DOHH2 (cell line): Measurements from ENCODE around the gene LRCH1.

Source experiments
- H3F3A ChIP-seq: fragments of 200-600 bp; sonication (generic), shearing (Covaris generic); 2 replicates; pipeline ENCODE4 v1.6.0; 2016; ENCODE audit warnings: antibody characterized with exemption, mild to moderate bottlenecking; ENCODE audit not compliant: control insufficient read depth, insufficient read depth
- H3K27ac ChIP-seq: fragments of 200-600 bp; sonication (generic); 2 replicates; pipeline ENCODE4 v1.5.1; 2014; ENCODE audit warnings: low read depth, mild to moderate bottlenecking, low read length, moderate library complexity
- H3K27me3 ChIP-seq: fragments of 200-600 bp; sonication (generic); 2 replicates; pipeline ENCODE4 v1.6.1; 2014; ENCODE audit warnings: mild to moderate bottlenecking, low read length, mixed read lengths; ENCODE audit not compliant: control insufficient read depth
- H3K36me3 ChIP-seq: fragments of 200-600 bp; sonication (generic); 2 replicates; pipeline ENCODE4 v1.6.1; 2014; ENCODE audit warnings: mild to moderate bottlenecking, low read length, moderate library complexity, mixed read lengths; ENCODE audit not compliant: control insufficient read depth
- H3K4me1 ChIP-seq: fragments of 200-600 bp; sonication (generic); 2 replicates; pipeline ENCODE4 v1.6.1; 2014; ENCODE audit warnings: mild to moderate bottlenecking, low read length, mixed read lengths; ENCODE audit not compliant: control insufficient read depth
- H3K4me2 ChIP-seq: fragments of 200-600 bp; sonication (generic); 2 replicates; pipeline ENCODE4 v1.6.0; 2014; ENCODE audit warnings: mild to moderate bottlenecking, low read length, moderate library complexity
- H3K4me3 ChIP-seq: fragments of 200-600 bp; sonication (generic); 2 replicates; pipeline ENCODE4 v1.5.1; 2014; ENCODE audit warnings: mild to moderate bottlenecking, low read length, mixed read lengths
- H3K79me2 ChIP-seq: fragments of 200-600 bp; sonication (generic); 2 replicates; pipeline ENCODE4 v1.6.1; 2014; ENCODE audit warnings: mild to moderate bottlenecking, low read length, mixed read lengths; ENCODE audit not compliant: control insufficient read depth
- H3K9me2 ChIP-seq: fragments of 200-600 bp; sonication (generic); replicated peaks from 2 replicates; pipeline ENCODE4 v1.6.1; 2014; ENCODE audit warnings: mild to moderate bottlenecking, low read length, mixed read lengths; ENCODE audit not compliant: control insufficient read depth
- H3K9me3 ChIP-seq: fragments of 200-600 bp; sonication (generic); 2 replicates; pipeline ENCODE4 v1.6.1; 2014; ENCODE audit warnings: antibody characterized with exemption, low read length, mixed read lengths; ENCODE audit not compliant: control insufficient read depth, insufficient read depth
- H4K20me1 ChIP-seq: fragments of 200-600 bp; sonication (generic); 2 replicates; pipeline ENCODE4 v1.6.0; 2014; ENCODE audit warnings: low read depth, mild to moderate bottlenecking, antibody characterized with exemption, low read length, moderate library complexity; ENCODE audit not compliant: control insufficient read depth, insufficient read depth
- EZH2phosphoT487 ChIP-seq: fragments of 200-600 bp; sonication (generic); IDR thresholded peaks from 2 replicates; pipeline ENCODE4 v1.6.1; 2017; ENCODE audit warnings: borderline replicate concordance, mild to moderate bottlenecking, antibody characterized with exemption, low read length, moderate library complexity, mixed read lengths
- TF ChIP-seq, protein P1 (sequence below): fragments of 200-600 bp; sonication (generic); IDR thresholded peaks from one replicate; pipeline ENCODE4 v1.5.1; 2014; ENCODE audit warnings: antibody characterized with exemption, mild to moderate bottlenecking, low read depth, low read length; ENCODE audit not compliant: poor library complexity, severe bottlenecking

The LRCH1 gene

DNA sequence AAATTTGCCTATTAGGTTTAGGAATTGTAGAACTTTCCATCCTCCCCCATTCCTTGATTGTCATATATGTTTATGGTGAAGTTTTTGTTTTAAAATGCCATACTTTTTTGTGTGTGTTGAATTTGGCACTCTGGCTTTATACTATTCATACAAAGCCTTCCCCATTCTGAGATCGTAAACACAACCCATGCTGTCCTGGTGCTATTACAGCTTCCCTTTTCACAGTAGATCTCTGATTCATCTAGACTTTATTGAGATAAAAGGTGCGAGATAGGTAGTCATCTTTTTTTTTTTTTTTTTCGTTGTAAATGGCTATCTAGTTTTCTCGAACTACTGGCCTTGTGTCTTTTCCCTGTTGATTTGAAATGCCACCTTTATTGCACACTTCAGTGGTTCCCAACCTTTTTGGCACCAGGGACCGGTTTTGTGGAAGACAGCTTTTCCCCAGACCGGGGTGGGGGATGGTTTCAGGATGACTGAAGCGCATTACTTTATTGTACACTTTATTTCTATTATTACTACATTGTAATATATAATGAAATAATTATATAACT, 94.6 kb downstream of the LRCH1 start:
- Histone ChIP-seq H3K9me2 (no peaks in the 10 kb centered on the region), H3K27ac (no peak overlapping the region), H3K9me3 (no peaks in the 10 kb centered on the region), H3K79me2 (peaks cover 70% of the 10 kb centered on the region), H3K4me3 (no peak overlapping the region), H3K4me2 (peak overlapping the region; percentile 36; the same call in 1 of the 2 replicates), H4K20me1 (no peaks in the 10 kb centered on the region), H3K4me1 (peaks cover 39% of the 10 kb centered on the region), H3K36me3 (peaks cover 10% of the 10 kb centered on the region), H3K27me3 (no peaks in the 10 kb centered on the region), H3F3A (peaks cover 2% of the 10 kb centered on the region; the same call in 1 of the 2 replicates)
- TF ChIP-seq EZH2phosphoT487, result no peak
- TF ChIP-seq, protein P1, sequence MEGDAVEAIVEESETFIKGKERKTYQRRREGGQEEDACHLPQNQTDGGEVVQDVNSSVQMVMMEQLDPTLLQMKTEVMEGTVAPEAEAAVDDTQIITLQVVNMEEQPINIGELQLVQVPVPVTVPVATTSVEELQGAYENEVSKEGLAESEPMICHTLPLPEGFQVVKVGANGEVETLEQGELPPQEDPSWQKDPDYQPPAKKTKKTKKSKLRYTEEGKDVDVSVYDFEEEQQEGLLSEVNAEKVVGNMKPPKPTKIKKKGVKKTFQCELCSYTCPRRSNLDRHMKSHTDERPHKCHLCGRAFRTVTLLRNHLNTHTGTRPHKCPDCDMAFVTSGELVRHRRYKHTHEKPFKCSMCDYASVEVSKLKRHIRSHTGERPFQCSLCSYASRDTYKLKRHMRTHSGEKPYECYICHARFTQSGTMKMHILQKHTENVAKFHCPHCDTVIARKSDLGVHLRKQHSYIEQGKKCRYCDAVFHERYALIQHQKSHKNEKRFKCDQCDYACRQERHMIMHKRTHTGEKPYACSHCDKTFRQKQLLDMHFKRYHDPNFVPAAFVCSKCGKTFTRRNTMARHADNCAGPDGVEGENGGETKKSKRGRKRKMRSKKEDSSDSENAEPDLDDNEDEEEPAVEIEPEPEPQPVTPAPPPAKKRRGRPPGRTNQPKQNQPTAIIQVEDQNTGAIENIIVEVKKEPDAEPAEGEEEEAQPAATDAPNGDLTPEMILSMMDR, result no peak

DNA sequence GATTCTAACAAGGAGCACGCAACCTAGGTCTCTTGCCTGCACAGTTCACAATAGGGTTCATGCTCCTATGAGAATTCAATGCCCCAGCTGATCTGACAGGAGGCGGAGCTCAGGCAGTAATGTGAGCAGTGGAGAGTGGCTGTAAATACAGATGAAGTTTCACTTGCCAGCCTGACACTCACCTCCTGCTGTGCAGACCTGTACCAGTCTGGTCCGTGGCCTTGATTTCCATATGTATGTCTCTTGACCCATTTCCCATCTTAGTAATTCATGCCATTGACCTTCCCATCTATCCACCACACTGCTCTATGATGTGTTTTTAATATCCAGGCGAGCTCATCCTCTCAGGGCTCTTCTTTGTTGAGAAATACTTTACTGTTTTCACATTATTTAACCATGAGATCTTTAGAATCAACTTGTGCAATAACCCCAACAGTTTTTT, 95.2 kb downstream of the LRCH1 start:
- Histone ChIP-seq H3K4me1 (peaks cover 39% of the 10 kb centered on the region), H3K36me3 (peaks cover 10% of the 10 kb centered on the region), H3K79me2 (peaks cover 64% of the 10 kb centered on the region), H4K20me1 (no peaks in the 10 kb centered on the region), H3K27me3 (no peaks in the 10 kb centered on the region), H3K27ac (no peak overlapping the region), H3K9me3 (no peaks in the 10 kb centered on the region), H3K9me2 (no peaks in the 10 kb centered on the region), H3F3A (peaks cover 2% of the 10 kb centered on the region; the same call in 1 of the 2 replicates), H3K4me2 (no peak overlapping the region), H3K4me3 (no peak overlapping the region)
- TF ChIP-seq, protein P1, result no peak
- no peak for TF ChIP-seq EZH2phosphoT487

DNA sequence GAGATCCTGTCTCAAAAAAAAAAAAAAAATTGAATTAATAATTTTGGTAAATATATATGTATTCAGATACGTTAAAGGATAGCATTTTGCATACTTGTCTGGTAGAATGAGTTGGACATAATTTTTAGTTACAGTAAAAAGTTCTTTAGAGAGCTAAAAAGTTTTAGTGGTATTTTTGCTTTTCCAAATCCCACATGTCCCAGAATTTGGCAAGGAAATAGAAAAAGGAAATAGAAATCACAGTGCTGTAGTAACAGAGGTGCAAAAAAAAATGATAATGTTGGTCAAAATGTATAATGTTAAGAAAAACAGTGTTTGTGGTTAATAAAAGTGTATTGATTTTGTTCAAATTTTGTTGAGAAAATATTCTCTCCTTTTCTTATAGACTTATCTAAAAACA, 96.8 kb downstream of the LRCH1 start:
- Histone ChIP-seq H3K4me1 (peaks cover 35% of the 10 kb centered on the region), H4K20me1 (no peaks in the 10 kb centered on the region), H3K79me2 (peaks cover 48% of the 10 kb centered on the region)

More for the DNA sequence above, 96.8 kb downstream of the LRCH1 start:
- H3K4me3 ChIP-seq, result no peak overlapping the region
- no peaks in the 10 kb centered on the region for H3K27me3 ChIP-seq
- H3K9me3 ChIP-seq, result no peaks in the 10 kb centered on the region
- H3K27ac ChIP-seq, result no peak overlapping the region
- TF ChIP-seq EZH2phosphoT487, result no peak
- TF ChIP-seq, protein P1, result no peak
- H3F3A ChIP-seq, result peaks cover 2% of the 10 kb centered on the region; the same call in 1 of the 2 replicates
- H3K4me2 ChIP-seq, result no peak overlapping the region
- peaks cover 10% of the 10 kb centered on the region for H3K36me3 ChIP-seq
- H3K9me2 ChIP-seq, result no peaks in the 10 kb centered on the region
